Choroid plexus epithelial cell (primary cell): ENCODE measurements around the gene NDUFA13.

ENCODE experiments used
- DNase-seq: peaks from one replicate; pipeline ENCODE4 v3.0.0-alpha.2; 2010; ENCODE audit warnings: low read depth
- H3K4me3 ChIP-seq: 2 replicates; pipeline ENCODE4 v1.5.1; 2011; ENCODE audit warnings: low read depth, mild to moderate bottlenecking, control low read depth, low read length, moderate library complexity
- CTCF ChIP-seq: conservative IDR thresholded peaks from 2 replicates; pipeline ENCODE4 v1.5.1; 2011; ENCODE audit warnings: low read depth, mild to moderate bottlenecking, control low read depth, inconsistent platforms, low read length, moderate library complexity

Gene NDUFA13

GRCh38 chr19:19486343-19487076, 29.5 kb upstream of the NDUFA13 start:
- TF ChIP-seq CTCF: no peak
- no peak for DNase-seq
- H3K4me3 ChIP-seq: no peak overlapping the region

- no peak overlapping the region for H3K4me3 ChIP-seq
- no peak for DNase-seq
These were observed 28.7 kb upstream of the NDUFA13 start for GRCh38 chr19:19487077-19487949.

GRCh38 chr19:19487950-19488874, 27.8 kb upstream of the NDUFA13 start:
- H3K4me3 ChIP-seq: no peak overlapping the region

More at GRCh38 chr19:19487077-19487949, 28.7 kb upstream of the NDUFA13 start:
- TF ChIP-seq CTCF: no peak

GRCh38 chr19:19488875-19489690, 26.9 kb upstream of the NDUFA13 start:
- no peak for TF ChIP-seq CTCF
- peak overlapping the region; percentile 38 for H3K4me3 ChIP-seq

More at GRCh38 chr19:19487950-19488874, 27.8 kb upstream of the NDUFA13 start:
- no peak for TF ChIP-seq CTCF
- DNase-seq: no peak

GRCh38 chr19:19489804-19490204, 26.2 kb upstream of the NDUFA13 start:
- no peak for DNase-seq
- no peak overlapping the region for H3K4me3 ChIP-seq
- no peak for TF ChIP-seq CTCF

More at GRCh38 chr19:19488875-19489690, 26.9 kb upstream of the NDUFA13 start:
- peak; percentile 97 for DNase-seq
